AG09309 (cell line): Measurements from ENCODE around the gene LRRC23.
A peak's percentile ranks its signal among the peaks of the same experiment; 100 is the strongest.
"Not testable (repeated sequence)": the region's sequence is repeated elsewhere in the genome, so short reads cannot be mapped to it uniquely, and the experiment has no call there.

Experiments used
- DNase-seq: peaks from one replicate; pipeline ENCODE4 v3.0.0-alpha.2; 2010; ENCODE audit warnings: low read depth
- H3K4me3 ChIP-seq: 2 replicates; pipeline ENCODE4 v1.5.1; 2011; ENCODE audit warnings: mild to moderate bottlenecking, low read depth, low read length, moderate library complexity; ENCODE audit not compliant: control insufficient read depth
- CTCF ChIP-seq: IDR thresholded peaks from 2 replicates; pipeline ENCODE4 v1.5.1; 2011; ENCODE audit warnings: mild to moderate bottlenecking, low read depth, low read length, inconsistent platforms; ENCODE audit not compliant: insufficient read depth, control insufficient read depth; ENCODE audit errors: missing control alignments

LRRC23 gene

GRCh38 chr12:6888360-6888759, 16.3 kb upstream of the LRRC23 start:
- no peak overlapping the region for H3K4me3 ChIP-seq
- no peak for DNase-seq
- no peak for TF ChIP-seq CTCF

- DNase-seq, H3K4me3 ChIP-seq: not testable (repeated sequence)
Observed at GRCh38 chr12:6888794-6889193, 15.8 kb upstream of the LRRC23 start.

GRCh38 chr12:6889775-6890573, 14.6 kb upstream of the LRRC23 start:
- not testable (repeated sequence) for DNase-seq, H3K4me3 ChIP-seq

DNA sequence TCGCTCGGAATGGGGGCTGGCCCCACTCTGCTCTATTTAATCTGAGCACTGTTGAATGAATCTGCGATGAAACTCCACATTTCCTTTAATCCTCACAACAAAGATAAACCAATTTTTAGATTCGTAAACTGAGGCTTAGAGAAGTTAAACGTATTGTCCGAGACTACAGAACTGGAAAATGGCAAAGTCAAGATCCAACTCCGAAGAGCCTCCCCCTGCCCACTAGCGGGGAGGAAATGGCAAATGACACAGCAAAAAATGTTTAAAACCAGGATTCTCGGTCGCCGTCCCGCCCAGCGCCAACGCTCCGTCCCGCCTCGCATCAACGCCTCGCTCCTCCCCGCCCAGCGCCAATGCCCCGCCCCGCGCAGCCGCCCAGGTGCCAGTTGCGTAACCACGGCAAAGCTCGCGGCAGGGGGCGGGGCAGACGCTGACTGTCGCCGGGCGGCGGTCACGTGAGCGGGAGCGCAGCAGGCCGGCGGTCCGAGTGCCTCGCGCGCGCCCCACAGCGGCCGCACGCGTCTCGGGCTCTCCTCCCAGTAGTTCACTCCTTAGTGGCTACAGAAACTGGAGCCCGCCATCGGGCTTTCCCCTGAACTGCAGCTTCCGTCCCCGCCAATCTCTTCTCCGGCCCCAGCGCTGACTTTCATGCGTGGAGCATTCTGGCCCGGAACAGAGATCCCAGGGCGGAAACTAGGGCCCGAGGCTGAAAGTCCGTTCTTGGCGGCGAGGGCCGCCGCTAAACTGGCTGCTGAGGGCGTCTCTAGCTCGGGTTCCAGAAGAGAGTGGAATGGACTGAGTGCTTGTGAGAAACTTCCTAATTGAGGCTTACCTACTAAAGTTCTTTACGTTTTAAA, 13.6 kb upstream of the LRRC23 start:
- peak overlapping the region; percentile 35 for H3K4me3 ChIP-seq
- peak; percentile 68 for DNase-seq
- TF ChIP-seq CTCF: peak; percentile 65

GRCh38 chr12:6891646-6892001, 13.0 kb upstream of the LRRC23 start:
- no peak for DNase-seq
- TF ChIP-seq CTCF: no peak
- peak overlapping the region; percentile 35 for H3K4me3 ChIP-seq

- H3K4me3 ChIP-seq, DNase-seq: not testable (repeated sequence)
Observed at GRCh38 chr12:6892683-6893082, 11.9 kb upstream of the LRRC23 start.

GRCh38 chr12:6894321-6894720, 10.3 kb upstream of the LRRC23 start:
- no peak for TF ChIP-seq CTCF
- DNase-seq: no peak
- no peak overlapping the region for H3K4me3 ChIP-seq

DNA sequence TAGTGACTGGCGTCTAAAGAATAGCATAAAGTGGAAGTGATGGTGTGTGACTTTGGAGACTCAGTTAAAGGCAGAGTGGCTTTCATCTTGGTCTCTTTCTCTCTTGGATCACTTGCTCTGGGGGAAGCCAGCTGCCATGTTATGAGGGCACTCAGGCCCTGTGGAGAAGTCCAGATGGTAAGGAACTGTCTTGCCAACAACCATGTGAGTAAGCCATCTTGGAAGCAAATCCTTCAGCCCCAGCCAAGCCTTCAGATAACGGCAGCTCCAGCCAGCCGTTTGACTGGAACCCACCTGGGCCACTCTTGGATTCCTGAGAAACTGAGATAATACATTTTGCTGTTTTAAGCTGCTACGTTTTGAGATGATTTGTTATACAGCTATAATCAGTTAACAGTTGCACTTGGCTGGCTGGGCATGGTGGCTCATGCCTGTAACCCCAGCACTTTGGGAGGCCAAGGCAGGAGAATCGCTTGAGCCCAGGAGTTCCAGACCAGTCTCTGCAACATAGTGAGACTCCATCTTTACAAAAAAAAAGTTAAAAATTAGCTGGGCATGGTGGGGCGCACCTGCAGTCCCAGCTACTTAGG, 7.7 kb upstream of the LRRC23 start:
- no peak overlapping the region for H3K4me3 ChIP-seq
- no peak for DNase-seq
- TF ChIP-seq CTCF: no peak
